CD4-positive, alpha-beta T cell treated with Interleukin-1 beta for 1 hour (primary cell): ENCODE results near the gene TMA7B.
"Not testable (repeated sequence)": the region's sequence is repeated elsewhere in the genome, so short reads cannot be mapped to it uniquely, and the experiment has no call there.

Experiments used
- DNase-seq, 2 donors: peaks; one replicate each; pipeline ENCODE4 v3.0.0-alpha.2; 2020 to 2022

Gene TMA7B

DNA sequence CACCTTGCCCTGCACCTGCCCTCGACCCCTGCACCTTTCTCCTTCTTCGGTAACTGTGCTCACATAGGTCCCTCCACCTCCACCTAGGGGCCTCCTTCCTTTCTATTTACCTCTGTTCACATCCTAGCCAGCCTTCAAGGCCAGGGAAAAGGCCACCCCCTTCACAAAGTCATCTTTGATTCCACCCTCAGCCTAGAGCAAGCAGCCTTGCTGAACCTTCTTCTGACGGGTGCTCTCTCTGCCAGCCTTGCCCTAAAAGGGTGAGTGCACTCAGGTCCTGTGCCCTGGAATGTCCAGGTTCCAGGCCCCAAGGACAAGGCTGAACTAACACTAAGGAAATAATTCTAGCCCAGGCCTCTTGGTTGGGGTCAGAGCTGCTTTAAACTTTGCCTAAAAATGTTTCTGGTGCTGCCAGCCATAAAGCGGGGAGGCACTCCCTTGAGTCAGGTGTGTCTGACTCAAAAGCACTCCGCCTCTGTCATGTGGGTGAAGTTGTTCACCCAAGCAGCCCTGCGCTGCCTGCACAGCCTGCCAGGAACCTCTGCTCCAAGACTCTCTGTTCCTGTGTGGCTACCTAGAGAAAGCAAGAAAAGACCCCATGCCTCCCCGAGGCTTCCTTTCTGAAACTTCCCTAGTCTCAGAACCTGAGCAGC lies 25.3 kb downstream of the TMA7B start:
- DNase-seq, result no peak

GRCh38 chr22:39988386-39989114 lies 28.4 kb downstream of the TMA7B start:
- DNase-seq, result no peak

- no peak for DNase-seq
Measured at GRCh38 chr22:39989633-39990032, 29.4 kb downstream of the TMA7B start.

- DNase-seq, result no peak
Measured at GRCh38 chr22:39990686-39991085, 30.5 kb downstream of the TMA7B start.

DNA sequence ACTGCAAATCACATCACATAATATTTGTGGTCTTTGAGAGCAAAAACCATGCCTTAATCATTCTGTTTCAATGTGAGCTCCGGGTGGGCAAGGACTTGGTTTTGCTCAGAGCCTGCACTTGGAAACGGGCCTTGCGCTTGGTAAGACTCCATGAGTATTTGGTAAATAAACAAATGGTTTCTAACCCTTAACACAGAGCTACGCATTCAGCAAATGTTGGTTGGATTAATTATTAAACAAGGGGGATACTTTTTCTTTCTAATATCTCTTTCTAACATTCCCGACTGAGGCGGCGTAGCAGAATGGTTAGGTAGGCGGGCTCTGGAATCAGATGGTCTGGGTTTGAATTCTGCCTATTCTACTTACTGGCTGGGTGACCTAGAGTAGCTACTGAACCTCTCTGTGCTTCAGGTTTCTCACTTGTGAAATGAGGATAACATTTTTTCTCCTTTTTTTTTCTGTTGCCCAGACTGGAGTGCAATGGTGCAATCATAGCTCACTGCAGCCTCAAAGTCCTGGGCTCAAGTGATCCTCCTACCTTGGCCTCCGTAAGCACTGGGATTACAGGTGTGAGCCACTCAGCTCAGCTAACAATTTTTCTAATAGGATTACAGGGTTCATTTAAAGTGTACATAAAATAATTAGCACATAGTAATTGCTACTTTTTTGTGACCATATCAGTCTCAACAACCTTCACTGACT lies 31.1 kb downstream of the TMA7B start:
- no peak for DNase-seq

- no peak for DNase-seq
Measured at GRCh38 chr22:39992088-39992826, 32.1 kb downstream of the TMA7B start.

GRCh38 chr22:39992894-39993293 lies 32.7 kb downstream of the TMA7B start:
- DNase-seq, result not testable (repeated sequence)

GRCh38 chr22:39994041-39994565 lies 33.9 kb downstream of the TMA7B start:
- peak; percentile 26 to 69 for DNase-seq

DNA sequence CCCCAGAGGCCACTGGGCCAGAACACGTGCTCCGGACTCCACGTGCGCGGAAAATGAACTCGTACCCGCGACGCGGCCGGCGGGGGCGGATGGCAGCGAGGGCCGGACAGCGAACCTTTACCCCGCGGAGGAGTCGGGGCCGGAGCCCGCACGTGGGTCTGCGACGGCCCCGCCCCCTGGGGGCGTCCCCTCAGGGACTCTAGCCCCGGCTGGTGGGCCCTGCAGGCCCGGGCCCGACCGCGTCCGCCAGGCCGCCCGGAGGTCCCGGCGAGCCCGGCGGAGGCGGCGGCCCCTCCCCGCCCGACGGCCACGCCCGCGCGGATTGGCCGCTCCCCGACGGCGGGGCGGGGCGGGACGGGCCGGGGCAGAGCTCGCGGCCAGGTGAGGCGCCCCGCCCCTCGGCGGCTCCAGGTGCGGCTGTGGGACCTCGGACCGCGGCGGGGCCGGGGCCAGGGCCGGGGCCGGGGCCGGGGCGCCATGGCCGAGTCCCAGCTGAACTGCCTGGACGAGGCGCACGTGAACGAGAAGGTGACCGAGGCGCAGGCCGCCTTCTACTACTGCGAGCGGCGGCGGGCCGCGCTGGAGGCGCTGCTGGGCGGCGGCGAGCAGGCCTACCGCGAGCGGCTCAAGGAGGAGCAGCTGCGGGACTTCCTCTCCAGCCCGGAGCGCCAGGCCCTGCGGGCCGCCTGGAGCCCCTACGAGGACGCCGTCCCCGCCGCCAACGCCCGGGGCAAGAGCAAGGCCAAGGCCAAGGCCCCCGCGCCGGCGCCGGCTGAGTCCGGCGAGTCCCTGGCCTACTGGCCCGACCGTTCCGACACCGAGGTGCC lies 34.6 kb downstream of the TMA7B start, which contains the start of gene FAM83F:
Gene FAM83F (plus strand): TSS at position 389 of the 827 bp plus-strand sequence. CDS start 89 bp downstream, at position 478.
- peak; percentile 24 to 31 for DNase-seq

GRCh38 chr22:39995393-39996252 lies 35.4 kb downstream of the TMA7B start:
- DNase-seq, result no peak

- no peak for DNase-seq
Measured at GRCh38 chr22:39996732-39997131, 36.5 kb downstream of the TMA7B start.

DNA sequence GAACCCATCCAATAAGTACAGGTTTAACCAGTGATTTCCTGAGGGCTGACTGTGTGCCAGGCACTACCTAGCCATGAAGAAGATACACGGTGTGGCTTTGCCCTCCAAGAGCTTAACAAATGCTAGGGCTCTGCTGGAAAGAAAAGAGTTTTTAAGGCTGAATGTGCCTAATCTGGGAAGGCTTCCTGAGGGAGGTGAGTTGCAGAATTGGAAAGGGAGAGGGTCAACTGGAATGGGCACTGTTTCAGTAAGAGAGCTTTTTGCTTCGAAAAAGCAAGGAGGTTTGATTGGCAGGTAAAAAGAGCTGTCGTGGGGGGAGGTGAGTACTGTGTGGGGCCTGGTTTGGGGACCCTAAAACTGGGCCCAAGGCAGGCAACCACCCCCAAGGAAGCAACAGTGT lies 37.2 kb downstream of the TMA7B start:
- no peak for DNase-seq

- DNase-seq, result no peak
Measured at GRCh38 chr22:39997939-39998726, 37.9 kb downstream of the TMA7B start.

- no peak for DNase-seq
Measured at GRCh38 chr22:39999144-39999757, 39.1 kb downstream of the TMA7B start.

GRCh38 chr22:40000171-40000570 lies 40.0 kb downstream of the TMA7B start:
- no peak for DNase-seq

GRCh38 chr22:40001106-40001505 lies 40.9 kb downstream of the TMA7B start:
- DNase-seq, result no peak

DNA sequence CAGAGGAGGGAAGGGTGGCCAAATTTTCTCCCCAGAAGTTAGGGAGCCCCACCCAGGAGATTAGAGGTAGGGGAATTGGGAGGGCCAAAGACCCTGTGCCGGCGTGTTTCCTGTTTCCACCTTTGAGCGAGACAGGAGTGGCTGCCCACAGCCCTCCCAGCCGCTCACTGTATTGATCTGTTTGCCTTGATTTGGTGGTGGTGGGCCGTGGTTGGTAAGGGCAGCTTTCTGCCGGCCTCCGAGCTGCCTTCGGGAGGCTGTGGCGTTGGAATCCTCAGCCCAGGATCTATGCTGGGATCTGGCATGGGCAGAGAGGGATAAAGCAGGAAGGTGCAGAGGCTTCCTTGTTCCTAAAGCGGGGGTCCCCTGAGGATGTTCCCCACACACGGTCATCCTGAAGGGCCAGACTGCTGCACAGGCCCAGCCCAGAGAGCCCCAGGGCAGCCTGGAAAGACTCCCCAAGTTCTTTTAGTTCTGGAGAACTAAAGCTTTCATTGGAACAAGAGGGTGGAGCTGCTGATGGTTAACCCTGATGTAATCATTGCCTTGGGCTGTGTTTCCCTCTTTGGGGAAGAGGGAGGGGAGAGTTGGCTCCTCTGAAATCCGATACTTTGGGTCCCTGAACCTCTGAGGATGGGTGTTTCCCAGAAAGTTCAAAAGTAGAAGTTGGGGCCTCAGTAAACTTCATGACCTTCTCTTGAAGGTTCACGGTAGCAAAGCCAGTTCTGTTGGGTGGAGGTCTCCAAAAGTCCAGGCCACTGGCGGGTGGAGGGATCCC lies 41.8 kb downstream of the TMA7B start:
- no peak for DNase-seq

DNA sequence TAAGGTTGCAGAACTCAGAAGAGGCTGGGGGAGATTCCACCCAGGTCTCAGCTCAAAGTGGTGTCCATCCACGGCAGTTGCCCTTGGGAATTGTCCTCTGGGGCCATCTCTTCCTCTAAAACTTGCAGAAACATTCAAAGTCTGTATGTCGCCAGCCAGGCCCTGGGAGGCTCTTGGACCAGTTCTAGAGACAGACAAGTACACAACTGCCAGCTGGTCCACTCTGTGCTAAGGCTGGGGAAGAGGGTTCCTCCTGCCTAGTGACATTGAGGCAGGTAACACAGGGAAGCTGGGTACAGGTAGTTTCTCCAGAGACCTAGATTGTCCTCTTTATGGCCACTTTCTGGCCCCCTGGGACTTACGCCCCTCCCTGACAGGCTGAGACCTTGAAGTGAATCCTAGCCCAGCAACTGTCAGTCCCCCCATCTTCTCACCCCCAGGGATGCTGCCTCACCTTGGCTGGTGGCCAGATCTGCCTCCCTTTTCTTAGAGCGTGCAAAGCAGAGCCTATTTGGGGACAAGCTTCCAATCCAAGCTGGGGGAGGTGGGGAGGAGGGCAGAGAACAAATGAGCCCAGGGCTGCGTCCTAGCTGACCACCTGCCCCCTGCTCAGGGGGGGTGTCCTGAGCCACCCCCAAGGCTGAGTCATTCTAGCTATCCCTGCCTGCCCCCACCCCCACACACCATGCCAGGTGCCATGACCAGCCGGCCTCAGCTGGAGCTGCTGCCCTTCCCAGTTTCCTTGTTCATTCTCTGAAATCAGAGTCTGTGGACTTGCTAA lies 42.9 kb downstream of the TMA7B start:
- no peak for DNase-seq
